H1 (cell line): ENCODE results near the gene PPP1R14C. TPM values are rescaled to one million over a fixed set of nuclear protein-coding genes. Genes with fewer than 3 reads are reported as not detected.
A peak's percentile ranks its signal among the peaks of the same experiment; 100 is the strongest.

Experiments used
- CTCF ChIA-PET: fragments of 300-600 bp; sonication (Branson Sonifier 250); formaldehyde crosslinking; loops from one replicate; lab custom pipeline; 2021; ENCODE audit not compliant: partially characterized antibody; lab: Charles Lee
- POLR2A ChIA-PET: fragments of 300-600 bp; sonication (Branson Sonifier 250); formaldehyde crosslinking; loops from one replicate; lab custom pipeline; 2021; ENCODE audit warnings: inconsistent platforms; ENCODE audit not compliant: partially characterized antibody; lab: Charles Lee
- DNase-seq, 2 experiments: peaks; one replicate each; pipeline versions ENCODE4 v3.0.0 to v3.0.0-alpha.2; 2010 to 2022; ENCODE audit warnings: low spot score in 2 of 2, low read depth in 1 of 2, mixed read lengths in 1 of 2
- FAIRE-seq: peaks from 2 replicates; lab custom pipeline; 2011; peaks lifted over from hg19 to GRCh38; lab: Jason Lieb, UNC
- H2AFZ ChIP-seq: 2 replicates; pipeline ENCODE4 v1.8.1; 2012; ENCODE audit warnings: low read length, inconsistent platforms
- H2AK5ac ChIP-seq: 2 replicates; pipeline ENCODE4 v1.6.1; 2013; ENCODE audit warnings: low read depth, low read length
- H2BK120ac ChIP-seq: replicated peaks from 2 replicates; pipeline ENCODE3; 2013; ENCODE audit warnings: low read depth, low read length, inconsistent platforms
- H2BK12ac ChIP-seq: 2 replicates; pipeline ENCODE4 v1.6.1; 2013; ENCODE audit warnings: low read depth, low read length
- H2BK15ac ChIP-seq: 2 replicates; pipeline ENCODE4 v1.6.1; 2013; ENCODE audit warnings: low read length
- H2BK20ac ChIP-seq: 2 replicates; pipeline ENCODE4 v1.6.1; 2013; ENCODE audit warnings: low read length
- H2BK5ac ChIP-seq: 2 replicates; pipeline ENCODE4 v1.6.1; 2013; ENCODE audit warnings: low read depth, low read length
- H3K14ac ChIP-seq: 2 replicates; pipeline ENCODE4 v1.6.1; 2013; ENCODE audit warnings: inconsistent platforms; ENCODE audit not compliant: insufficient read length
- H3K18ac ChIP-seq: 2 replicates; pipeline ENCODE4 v1.6.1; 2013; ENCODE audit warnings: low read length; ENCODE audit errors: extremely low read depth
- H3K23ac ChIP-seq: 2 replicates; pipeline ENCODE4 v1.6.1; 2013; ENCODE audit warnings: inconsistent platforms; ENCODE audit not compliant: insufficient read length
- H3K23me2 ChIP-seq: 2 replicates; pipeline ENCODE4 v1.6.1; 2013; ENCODE audit warnings: low read depth, low read length
- H3K27ac ChIP-seq: 2 replicates; pipeline ENCODE4 v1.6.1; 2011; ENCODE audit warnings: low read depth, low read length, inconsistent platforms
- H3K27me3 ChIP-seq, 4 experiments: replicated peaks in 1 of 4; 1 replicate in 1 of 4; 2 replicates in 3 of 4; pipeline versions ENCODE4 v1.6.1 to v1.8.1; 2011 to 2013; ENCODE audit warnings: low read length in 3 of 4, mild to moderate bottlenecking in 3 of 4, inconsistent platforms in 2 of 4, mixed read lengths in 2 of 4, moderate library complexity in 1 of 4; ENCODE audit not compliant: control insufficient read depth in 3 of 4, insufficient read depth in 3 of 4; ENCODE audit errors: extremely low read depth in 1 of 4
- H3K36me3 ChIP-seq, 4 experiments: 2 replicates each; pipeline versions ENCODE4 v1.6.1 to v1.8.1; 2011 to 2013; ENCODE audit warnings: mild to moderate bottlenecking in 4 of 4, low read length in 3 of 4, moderate library complexity in 2 of 4, control low read depth in 1 of 4, inconsistent platforms in 1 of 4; ENCODE audit not compliant: insufficient read depth in 4 of 4, control insufficient read depth in 2 of 4
- H3K4ac ChIP-seq: replicated peaks from 2 replicates; pipeline ENCODE3; 2013; ENCODE audit warnings: low read length, low read depth, mixed read lengths, inconsistent platforms; ENCODE audit not compliant: insufficient read length
- H3K4me1 ChIP-seq, 4 experiments: replicated peaks in 1 of 4; 1 replicate in 1 of 4; 2 replicates in 3 of 4; pipeline versions ENCODE4 v1.6.1 to v1.8.1; 2011 to 2013; ENCODE audit warnings: low read length in 3 of 4, inconsistent platforms in 2 of 4, mixed read lengths in 1 of 4; ENCODE audit not compliant: insufficient read depth in 4 of 4, control insufficient read depth in 3 of 4
- H3K4me2 ChIP-seq, 2 experiments: 2 replicates each; pipeline versions ENCODE4 v1.6.1 to v1.8.1; 2011 to 2013; ENCODE audit warnings: low read depth in 2 of 2, low read length in 2 of 2, control low read depth in 1 of 2, inconsistent platforms in 1 of 2, mild to moderate bottlenecking in 1 of 2; ENCODE audit not compliant: insufficient read depth in 1 of 2
- H3K4me3 ChIP-seq, 4 experiments: fragments of 200-600, 300-600 bp in 1 of 4; sonication (generic), shearing (Covaris generic), sonication (Bioruptor Twin) in 1 of 4; 2 replicates each; pipeline versions ENCODE4 v1.5.1 to v1.8.1; 2011 to 2016; ENCODE audit warnings: low read length in 4 of 4, low read depth in 3 of 4, control low read depth in 2 of 4, inconsistent platforms in 2 of 4, mild to moderate bottlenecking in 2 of 4, mixed read lengths in 1 of 4, moderate library complexity in 1 of 4; ENCODE audit not compliant: insufficient read depth in 2 of 4; ENCODE audit errors: extremely low read depth in 1 of 4
- H3K56ac ChIP-seq: replicated peaks from 2 replicates; pipeline ENCODE3; 2013; ENCODE audit warnings: low read depth, mild to moderate bottlenecking, mixed read lengths, low read length, inconsistent platforms; ENCODE audit not compliant: insufficient read length
- H3K79me1 ChIP-seq: 2 replicates; pipeline ENCODE4 v1.6.1; 2013; ENCODE audit warnings: low read depth, low read length, control low read depth
- H3K79me2 ChIP-seq, 2 experiments: 2 replicates each; pipeline versions ENCODE4 v1.6.1 to v1.8.1; 2012 to 2013; ENCODE audit warnings: low read length in 2 of 2, mild to moderate bottlenecking in 2 of 2, inconsistent platforms in 1 of 2; ENCODE audit not compliant: insufficient read depth in 2 of 2, control insufficient read depth in 1 of 2
- H3K9ac ChIP-seq, 4 experiments: replicated peaks in 1 of 4; 1 replicate in 1 of 4; 2 replicates in 3 of 4; pipeline versions ENCODE4 v1.6.1 to v1.8.1; 2011 to 2013; ENCODE audit warnings: low read depth in 3 of 4, low read length in 3 of 4, control low read depth in 2 of 4, mild to moderate bottlenecking in 2 of 4, moderate library complexity in 2 of 4, inconsistent platforms in 1 of 4; ENCODE audit errors: extremely low read depth in 1 of 4
- H3K9me3 ChIP-seq, 2 experiments: 2 replicates each; pipeline versions ENCODE4 v1.6.1 to v1.8.1; 2012 to 2013; ENCODE audit warnings: mild to moderate bottlenecking in 2 of 2, moderate library complexity in 2 of 2, control low read depth in 1 of 2, inconsistent platforms in 1 of 2, low read depth in 1 of 2, low read length in 1 of 2, mixed read lengths in 1 of 2; ENCODE audit not compliant: insufficient read depth in 2 of 2
- H4K20me1 ChIP-seq, 2 experiments: replicated peaks in 1 of 2; 2 replicates each; pipeline versions ENCODE3 to v1.8.1; 2011 to 2013; ENCODE audit warnings: inconsistent platforms in 2 of 2, low read length in 2 of 2, mild to moderate bottlenecking in 1 of 2; ENCODE audit not compliant: insufficient read depth in 2 of 2, control insufficient read depth in 1 of 2
- H4K5ac ChIP-seq: 2 replicates; pipeline ENCODE4 v1.6.1; 2013; ENCODE audit warnings: low read length, low read depth, mixed read lengths, inconsistent platforms; ENCODE audit not compliant: insufficient read length
- H4K8ac ChIP-seq: 2 replicates; pipeline ENCODE4 v1.8.0; 2013; ENCODE audit warnings: mild to moderate bottlenecking, moderate library complexity, low read length, inconsistent platforms; ENCODE audit not compliant: insufficient read depth; ENCODE audit errors: extremely low read depth
- H4K91ac ChIP-seq: replicated peaks from 2 replicates; pipeline ENCODE3; 2013; ENCODE audit warnings: low read length, mixed read lengths, inconsistent platforms; ENCODE audit not compliant: insufficient read length
- GTF2F1 ChIP-seq: IDR thresholded peaks from 2 replicates; pipeline ENCODE4 v1.6.1; 2012; ENCODE audit warnings: low read depth, low read length, improper control_type of control experiment, borderline replicate concordance
- HDAC2 ChIP-seq, 2 experiments: fragments of 300-600 bp in 1 of 2; sonication (generic) in 1 of 2; IDR thresholded peaks; 2 replicates each; pipeline ENCODE4 v1.6.1; 2011 to 2012; ENCODE audit warnings: low read depth in 2 of 2, low read length in 2 of 2, mild to moderate bottlenecking in 2 of 2, moderate library complexity in 2 of 2, borderline replicate concordance in 1 of 2, inconsistent platforms in 1 of 2
- MAFK ChIP-seq: IDR thresholded peaks from 2 replicates; pipeline ENCODE4 v1.6.1; 2012; ENCODE audit warnings: low read depth, mild to moderate bottlenecking, improper control_type of control experiment, low read length
- POLR2A ChIP-seq, 2 experiments: IDR thresholded peaks; 1 replicate in 1 of 2; 2 replicates in 1 of 2; pipeline ENCODE4 v1.6.1; 2011; ENCODE audit warnings: low read depth in 2 of 2, low read length in 2 of 2, mild to moderate bottlenecking in 2 of 2; ENCODE audit errors: control extremely low read depth in 1 of 2
- SIX5 ChIP-seq: IDR thresholded peaks from 2 replicates; pipeline ENCODE4 v1.6.1; 2011; ENCODE audit warnings: mild to moderate bottlenecking, low read depth, low read length
- TBP ChIP-seq: IDR thresholded peaks from 2 replicates; pipeline ENCODE4 v1.6.1; 2011; ENCODE audit warnings: low read depth, low read length, improper control_type of control experiment
- WGBS, 2 experiments: shearing (Covaris generic) in 1 of 2; methylation state at CpG; one replicate each; pipeline versions ENCODE4 v1.1.6 to v1.1.7; 2013 to 2015; ENCODE audit warnings: low lambda C conversion rate in 2 of 2, mixed read lengths in 2 of 2, inconsistent platforms in 1 of 2, low coverage in 1 of 2, missing lambda C conversion rate in 1 of 2; ENCODE audit not compliant: insufficient replicate concordance in 2 of 2, insufficient coverage in 1 of 2, insufficient read length in 1 of 2; ENCODE audit errors: extremely low coverage in 1 of 2, missing lambda C conversion rate in 1 of 2; 5-methylcytosine and 5-hydroxymethylcytosine counted together
- polyA plus RNA-seq, 7 experiments: library from polyadenylated mRNA; depleted of rRNA in 3 of 7; stranded (reverse) in 5 of 7; unstranded in 2 of 7; fragments of >200 nt in 5 of 7; fragments of 200-250 nt in 2 of 7; gene quantifications; 1 replicate in 5 of 7; 2 replicates in 1 of 7; 4 replicates in 1 of 7; pipeline versions ENCODE4 v1.2.1 to v1.2.3, GENCODE V29; 2011 to 2013; ENCODE audit warnings: missing spikeins in 2 of 7, mixed read lengths in 2 of 7
- total RNA-seq: library from RNA; stranded (reverse); fragmentation: NEBNext Ultra II Directional; extraction: Animal tissue kit (Norgen Biotek cat#: 25700); gene quantifications from 2 replicates; pipeline ENCODE4 v1.2.1, GENCODE V29; 2021
- TF ChIP-seq, protein P1 (sequence below): IDR thresholded peaks from 2 replicates; pipeline ENCODE4 v1.6.1; 2012; ENCODE audit warnings: low read length, inconsistent platforms
- TF ChIP-seq, protein P2 (sequence below): IDR thresholded peaks from 2 replicates; pipeline ENCODE4 v1.6.1; 2012; ENCODE audit warnings: inconsistent platforms

The PPP1R14C gene
- total and polyA plus RNA-seq, 2 of the 8 experiments (the other 6 are each of a cell fraction or from before 2014, with no cell fraction given), result 0.30 to 0.61 TPM

DNA sequence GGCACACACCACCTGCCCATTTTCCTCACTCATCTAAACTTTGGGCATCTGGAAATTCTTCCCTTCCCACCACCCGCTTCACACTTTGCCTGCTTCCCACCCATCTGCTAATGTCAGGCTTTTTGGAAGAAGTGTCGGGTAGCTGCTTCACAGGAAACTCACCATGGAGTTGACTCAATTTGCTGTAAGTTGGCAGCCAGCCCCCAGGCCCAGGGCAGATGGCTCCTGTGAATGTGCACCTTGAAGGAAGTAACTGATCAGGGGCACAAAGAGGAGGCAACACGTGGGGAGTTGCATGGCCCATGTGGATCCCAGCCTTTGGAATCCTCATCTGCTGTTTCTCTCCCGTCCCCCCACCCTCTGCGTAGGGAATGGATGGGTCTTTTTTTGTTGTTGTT, 87.3 kb downstream of the PPP1R14C start:
- no peaks in the 10 kb centered on the region for H3K79me2 ChIP-seq
- WGBS, 2 experiments, result 89% methylated on average over 5 of the region's 5 CpGs; no CpG with 5 or more reads in 1 of the 2 experiments
- no peak overlapping the region for H2BK20ac ChIP-seq
- H3K56ac ChIP-seq, result no peak overlapping the region
- H2BK15ac ChIP-seq, result no peak overlapping the region
- no peak overlapping the region for H3K27ac ChIP-seq
- peak overlapping the region; percentile 19; the same call in 1 of the 2 replicates for H3K18ac ChIP-seq
- no peaks in the 10 kb centered on the region for H3K79me1 ChIP-seq
- no peak overlapping the region for H3K4me3 ChIP-seq
- no peak for DNase-seq
- H3K23me2 ChIP-seq, result no peaks in the 10 kb centered on the region
- no peak overlapping the region for H2BK5ac ChIP-seq
- H2BK12ac ChIP-seq, result 0 out of 2 replicates have a peak overlapping the region, but pooled peaks have one; percentile 9
- no peak overlapping the region for H3K4me2 ChIP-seq
- H4K8ac ChIP-seq, result peak overlapping the region; percentile 1; the same call in 1 of the 2 replicates
- CTCF ChIA-PET, result interaction anchor here (2.1 kb wide), 1 partner anchor 20 kb away, joined by 6 read pairs; no protein-coding TSS in a partner anchor
- H4K91ac ChIP-seq, result no peak overlapping the region
- H3K4ac ChIP-seq, result no peak overlapping the region
- H2BK120ac ChIP-seq, result no peak overlapping the region
- no peaks in the 10 kb centered on the region for H3K36me3 ChIP-seq
- H4K5ac ChIP-seq, result no peak overlapping the region
- POLR2A ChIA-PET, result no interaction called here
- no peak overlapping the region for H3K9ac ChIP-seq
- no peak for FAIRE-seq
- no peak overlapping the region for H3K14ac ChIP-seq
- H3K23ac ChIP-seq, result no peak overlapping the region
- H2AFZ ChIP-seq, result no peak overlapping the region
- TF ChIP-seq POLR2A (IDR thresholded peaks at IDR 0.05; ENCODE audit: control extremely low read depth in 1 of 2, low read depth in 2 of 2, low read length in 2 of 2), result no peak
- no peak for TF ChIP-seq MAFK
- TF ChIP-seq, protein P1, sequence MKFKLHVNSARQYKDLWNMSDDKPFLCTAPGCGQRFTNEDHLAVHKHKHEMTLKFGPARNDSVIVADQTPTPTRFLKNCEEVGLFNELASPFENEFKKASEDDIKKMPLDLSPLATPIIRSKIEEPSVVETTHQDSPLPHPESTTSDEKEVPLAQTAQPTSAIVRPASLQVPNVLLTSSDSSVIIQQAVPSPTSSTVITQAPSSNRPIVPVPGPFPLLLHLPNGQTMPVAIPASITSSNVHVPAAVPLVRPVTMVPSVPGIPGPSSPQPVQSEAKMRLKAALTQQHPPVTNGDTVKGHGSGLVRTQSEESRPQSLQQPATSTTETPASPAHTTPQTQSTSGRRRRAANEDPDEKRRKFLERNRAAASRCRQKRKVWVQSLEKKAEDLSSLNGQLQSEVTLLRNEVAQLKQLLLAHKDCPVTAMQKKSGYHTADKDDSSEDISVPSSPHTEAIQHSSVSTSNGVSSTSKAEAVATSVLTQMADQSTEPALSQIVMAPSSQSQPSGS, result no peak
- no peak for TF ChIP-seq HDAC2 (IDR thresholded peaks at IDR 0.05; ENCODE audit: borderline replicate concordance in 1 of 2, low read depth in 2 of 2, low read length in 2 of 2)
- TF ChIP-seq SIX5, result no peak
- no peak for TF ChIP-seq TBP
- TF ChIP-seq GTF2F1, result no peak
- TF ChIP-seq, protein P2, sequence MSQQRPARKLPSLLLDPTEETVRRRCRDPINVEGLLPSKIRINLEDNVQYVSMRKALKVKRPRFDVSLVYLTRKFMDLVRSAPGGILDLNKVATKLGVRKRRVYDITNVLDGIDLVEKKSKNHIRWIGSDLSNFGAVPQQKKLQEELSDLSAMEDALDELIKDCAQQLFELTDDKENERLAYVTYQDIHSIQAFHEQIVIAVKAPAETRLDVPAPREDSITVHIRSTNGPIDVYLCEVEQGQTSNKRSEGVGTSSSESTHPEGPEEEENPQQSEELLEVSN, result peak; percentile 45; the same call in 1 of the 2 replicates
- no peak overlapping the region for H2AK5ac ChIP-seq
- no peaks in the 10 kb centered on the region for H4K20me1 ChIP-seq
- 0 out of 4 replicates have a peak, but pooled peaks cover 0 to 2% of the 10 kb centered on the region in 2 experiments for H3K9me3 ChIP-seq
- H3K27me3 ChIP-seq, result peaks cover 0 to 18% (median 16%) of the 10 kb centered on the region in 4 experiments; a peak in 4 of 7 replicates
- H3K4me1 ChIP-seq, result peaks cover 0 to 3% (median 0%) of the 10 kb centered on the region in 4 experiments; a peak in 3 of 7 replicates
